Heart left ventricle (tissue), 16 donors: ENCODE results near the gene KIF21B. TPM values are rescaled to one million over a fixed set of nuclear protein-coding genes. Genes with fewer than 3 reads are reported as not detected.

Experiments used
- ATAC-seq, 4 donors: fragments of 200-7000 bp; cut with Tn5 transposase; one replicate each; pipeline ENCODE4 v1.9.1; 2020 to 2022; ENCODE audit warnings: moderate library complexity in 4 of 4, mild to moderate bottlenecking in 3 of 4, moderate number of reproducible peaks in 1 of 4
- DNase-seq, 5 donors: peaks; one replicate each; pipeline ENCODE4 v3.0.0-alpha.2; 2020
- H3K27ac ChIP-seq, 12 donors: fragments of 200-600 bp; sonication (generic) in 4 of 12; one replicate each; pipeline versions ENCODE4 v1.5.0 to v1.8.0; 2016 to 2022; ENCODE audit warnings: mild to moderate bottlenecking in 2 of 12
- H3K27me3 ChIP-seq, 9 donors: fragments of 200-600 bp; sonication (generic) in 2 of 9; one replicate each; pipeline versions ENCODE4 v1.5.1 to v1.8.0; 2016 to 2022; ENCODE audit warnings: mild to moderate bottlenecking in 3 of 9
- H3K36me3 ChIP-seq, 9 donors: fragments of 200-600 bp; sonication (generic) in 2 of 9; one replicate each; pipeline versions ENCODE4 v1.5.0 to v1.8.0; 2018 to 2022; ENCODE audit warnings: mild to moderate bottlenecking in 2 of 9
- H3K4me1 ChIP-seq, 12 donors: fragments of 200-600 bp; sonication (generic) in 4 of 12; one replicate each; pipeline versions ENCODE4 v1.5.0 to v1.8.0; 2016 to 2022; ENCODE audit warnings: mild to moderate bottlenecking in 3 of 12
- H3K4me3 ChIP-seq, 12 donors: fragments of 200-600 bp; sonication (generic) in 4 of 12; one replicate each; pipeline versions ENCODE4 v1.5.0 to v1.8.0; 2017 to 2022; ENCODE audit warnings: mild to moderate bottlenecking in 9 of 12, moderate library complexity in 4 of 12
- H3K9me3 ChIP-seq, 12 donors: fragments of 200-600 bp; sonication (generic) in 4 of 12; one replicate each; pipeline versions ENCODE4 v1.5.0 to v1.8.0; 2016 to 2022; ENCODE audit warnings: mild to moderate bottlenecking in 1 of 12
- POLR2A ChIP-seq, 2 donors: fragments of 450-650 bp; IDR thresholded peaks; one replicate each; pipeline ENCODE4 v1.6.1; 2017; ENCODE audit warnings: antibody characterized with exemption in 2 of 2, mild to moderate bottlenecking in 2 of 2, moderate library complexity in 2 of 2
- WGBS, 4 donors: extraction: QIAGEN DNeasy Blood & Tissue Kit in 2 of 4; methylation state at CpG; one replicate each; pipeline versions ENCODE4 v1.1.5 to v1.1.7; 2013 to 2018; 5-methylcytosine and 5-hydroxymethylcytosine counted together
- intact Hi-C, 10 donors: fragments of 100-400 bp; cut with DNase I; formaldehyde crosslinking; loops; one replicate each; pipeline versions ENCODE4 v1.11.1 to v1.14.2; 2022
- polyA plus RNA-seq, 2 donors: library from polyadenylated mRNA; stranded (reverse); fragments of 200-250 nt; gene quantifications; one replicate each; pipeline ENCODE4 v1.2.3, GENCODE V29; 2013
- total RNA-seq, 9 donors: library from RNA; depleted of rRNA in 2 of 9; stranded (reverse); fragments of >200 nt in 2 of 9; fragmentation: NEBNext Ultra II Directional in 3 of 9; extraction: Animal tissue kit (Norgen Biotek cat#: 25700) in 3 of 9; gene quantifications; one replicate each; pipeline versions ENCODE4 v1.1.0 to v1.2.4, GENCODE V29; 2016 to 2023
- TF ChIP-seq, protein P1 (sequence below), 12 donors: fragments of 200-600 bp; sonication (generic) in 4 of 12; IDR thresholded peaks; one replicate each; pipeline versions ENCODE4 v1.5.0 to v1.8.0; 2018 to 2022; ENCODE audit warnings: antibody characterized with exemption in 12 of 12, mild to moderate bottlenecking in 5 of 12
- donor health status: ischemic (EF 13 %, LVEDD 7.1; RV severe dilation, severe dysfunction).
- donor health status: healthy with polysubstance abuse.
- donor health status: DM: no; HTN: yes; CAD: no.
- donor health status: DM: no; HTN: no; CAD: no.
- donor health status: ischemic (EF 25% LVEDD 6.9; RV normal size, moderate dysfunction).
- donor health status: ischemic (EF 25% LVEDD 5.7; RV mildly dilated, moderate dysfunction).
- donor health status: healthy.
- donor health status: DM: yes; HTN: yes; CAD: no.
- donor health status: ischemic (EF 35%, LVEDD 5.7; RV mildly dilated, moderate dysfunction).
- donor health status: nonischemic (EF 11% LVEDD 7.7; RV severe dilation, severe dysfunction).
- donor health status: DM: yes; HTN: yes; CAD: no.
- donor health status: PGD.
- donor health status: ischemic (EF 29% LVEDD 5.4; RV normal size, mild dysfunction).
- donor health status: nonischemic (EF 23%, LVEDD 6.1; RV moderate dilation, normal function).

KIF21B gene
- total and polyA plus RNA-seq, 11 donors = 0.21 to 3.6 (median 0.46) TPM

DNA sequence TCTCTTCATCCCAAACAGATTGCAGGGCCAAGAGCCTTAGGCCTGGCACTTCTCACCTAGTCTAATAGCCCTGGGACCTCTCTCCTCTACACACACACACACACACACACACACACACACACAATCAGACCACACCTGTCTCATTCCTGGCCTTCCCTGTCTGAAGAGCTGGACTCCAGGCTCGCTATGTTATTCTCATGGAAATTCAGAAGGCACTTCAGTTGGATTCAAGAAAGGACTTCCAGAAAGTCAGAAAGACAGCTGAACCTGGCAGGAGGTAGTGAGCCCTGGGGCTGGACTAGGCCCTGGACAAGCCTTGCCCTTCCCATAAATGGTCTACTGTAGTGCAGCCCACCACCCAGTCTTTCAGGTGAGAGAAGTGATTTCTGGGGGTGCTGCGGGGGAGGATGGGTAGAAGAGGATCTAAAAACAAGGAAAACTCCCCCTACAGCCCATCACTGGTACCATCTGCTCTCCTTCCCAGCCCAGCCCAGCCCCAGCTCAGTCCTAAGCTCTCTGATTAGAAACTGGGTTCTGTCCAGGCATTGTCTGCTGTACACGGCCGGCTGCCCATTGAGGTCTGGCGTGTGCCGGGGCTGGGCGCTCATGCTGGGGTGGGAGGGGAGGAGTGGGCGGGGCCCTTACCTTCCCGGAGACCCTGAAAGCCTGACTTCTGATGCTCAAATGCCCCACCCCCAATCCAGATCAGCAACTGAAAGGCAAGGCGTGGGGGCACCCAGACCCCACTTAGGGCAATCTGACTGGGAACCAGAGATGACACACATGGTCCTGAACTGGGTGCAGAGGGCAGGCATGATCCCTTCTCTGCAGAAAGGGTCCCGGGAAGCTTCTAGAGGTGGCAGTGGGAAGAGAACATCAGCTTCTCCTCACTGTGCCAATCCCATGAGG, 2.5 kb downstream of the KIF21B start:
- ATAC-seq (peak in 1 of 4 donors; percentile 40), DNase-seq (no peak)
- H3K4me3 ChIP-seq = peak overlapping the region in 1 of 12 donors; percentile 75
- intact Hi-C loops = loop anchor here in 1 of 10 donors (10.0 kb wide), 1 partner anchor 396 kb away; the partner anchor contains the start of gene KIF14
- H3K36me3 ChIP-seq = no peaks in the 10 kb centered on the region
- peak overlapping the region in 1 of 12 donors; percentile 83 for H3K27ac ChIP-seq
- peaks cover 0 to 93% (median 18%) of the 10 kb centered on the region in 12 donors for H3K4me1 ChIP-seq
- H3K27me3 ChIP-seq = peaks cover 0 to 5% (median 0%) of the 10 kb centered on the region in 9 donors
- 51 to 98% (median 58%) methylated on average over 4 to 11 of the region's 11 CpGs for WGBS, 4 donors
- no peaks in the 10 kb centered on the region for H3K9me3 ChIP-seq
- TF ChIP-seq, protein P1, sequence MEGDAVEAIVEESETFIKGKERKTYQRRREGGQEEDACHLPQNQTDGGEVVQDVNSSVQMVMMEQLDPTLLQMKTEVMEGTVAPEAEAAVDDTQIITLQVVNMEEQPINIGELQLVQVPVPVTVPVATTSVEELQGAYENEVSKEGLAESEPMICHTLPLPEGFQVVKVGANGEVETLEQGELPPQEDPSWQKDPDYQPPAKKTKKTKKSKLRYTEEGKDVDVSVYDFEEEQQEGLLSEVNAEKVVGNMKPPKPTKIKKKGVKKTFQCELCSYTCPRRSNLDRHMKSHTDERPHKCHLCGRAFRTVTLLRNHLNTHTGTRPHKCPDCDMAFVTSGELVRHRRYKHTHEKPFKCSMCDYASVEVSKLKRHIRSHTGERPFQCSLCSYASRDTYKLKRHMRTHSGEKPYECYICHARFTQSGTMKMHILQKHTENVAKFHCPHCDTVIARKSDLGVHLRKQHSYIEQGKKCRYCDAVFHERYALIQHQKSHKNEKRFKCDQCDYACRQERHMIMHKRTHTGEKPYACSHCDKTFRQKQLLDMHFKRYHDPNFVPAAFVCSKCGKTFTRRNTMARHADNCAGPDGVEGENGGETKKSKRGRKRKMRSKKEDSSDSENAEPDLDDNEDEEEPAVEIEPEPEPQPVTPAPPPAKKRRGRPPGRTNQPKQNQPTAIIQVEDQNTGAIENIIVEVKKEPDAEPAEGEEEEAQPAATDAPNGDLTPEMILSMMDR (IDR thresholded peaks at IDR 0.05) = peak in 5 of 12 donors; percentile 17 to 29 (median 26)
- no peak for TF ChIP-seq POLR2A (IDR thresholded peaks at IDR 0.05)

DNA sequence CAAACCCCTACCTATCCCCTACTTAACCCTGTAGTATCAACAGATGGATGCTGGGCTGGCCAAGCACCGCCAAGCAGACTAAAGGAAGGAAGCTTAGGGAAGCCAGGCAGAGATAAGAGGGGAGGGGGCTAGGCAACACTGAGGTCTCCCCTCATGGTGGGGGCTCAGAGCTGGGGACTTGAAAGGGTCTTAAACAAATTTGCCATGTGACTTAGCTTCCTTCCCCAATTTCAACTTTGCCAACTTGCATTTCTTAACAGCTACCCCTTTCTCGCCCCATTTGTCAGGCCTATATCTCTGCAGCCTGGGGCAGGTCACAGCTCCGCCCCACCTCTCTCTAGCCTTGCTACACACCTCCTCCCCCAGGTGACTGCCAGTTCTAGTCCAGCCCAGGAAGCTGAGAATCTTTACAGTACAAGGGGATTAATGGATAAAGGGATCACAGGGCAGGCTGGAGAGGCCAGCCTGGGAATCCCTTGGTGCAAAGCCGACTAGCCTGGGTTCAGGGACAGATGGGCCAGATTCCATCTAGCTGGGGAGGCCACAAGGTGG, 3.4 kb downstream of the KIF21B start:
- intact Hi-C loops = loop anchor here in 1 of 10 donors (10.0 kb wide), 1 partner anchor 395 kb away; the partner anchor contains the start of gene KIF14
- TF ChIP-seq POLR2A (IDR thresholded peaks at IDR 0.05) = no peak
- ATAC-seq (no peak), DNase-seq (no peak)
- Histone ChIP-seq H3K4me1 (peaks cover 0 to 93% (median 24%) of the 10 kb centered on the region in 12 donors), H3K36me3 (no peaks in the 10 kb centered on the region), H3K4me3 (no peak overlapping the region), H3K9me3 (no peaks in the 10 kb centered on the region), H3K27ac (peak overlapping the region in 1 of 12 donors; percentile 83), H3K27me3 (peaks cover 0 to 5% (median 0%) of the 10 kb centered on the region in 9 donors)
- 63 to 90% (median 78%) methylated on average over 4 of the region's 4 CpGs for WGBS, 4 donors

DNA sequence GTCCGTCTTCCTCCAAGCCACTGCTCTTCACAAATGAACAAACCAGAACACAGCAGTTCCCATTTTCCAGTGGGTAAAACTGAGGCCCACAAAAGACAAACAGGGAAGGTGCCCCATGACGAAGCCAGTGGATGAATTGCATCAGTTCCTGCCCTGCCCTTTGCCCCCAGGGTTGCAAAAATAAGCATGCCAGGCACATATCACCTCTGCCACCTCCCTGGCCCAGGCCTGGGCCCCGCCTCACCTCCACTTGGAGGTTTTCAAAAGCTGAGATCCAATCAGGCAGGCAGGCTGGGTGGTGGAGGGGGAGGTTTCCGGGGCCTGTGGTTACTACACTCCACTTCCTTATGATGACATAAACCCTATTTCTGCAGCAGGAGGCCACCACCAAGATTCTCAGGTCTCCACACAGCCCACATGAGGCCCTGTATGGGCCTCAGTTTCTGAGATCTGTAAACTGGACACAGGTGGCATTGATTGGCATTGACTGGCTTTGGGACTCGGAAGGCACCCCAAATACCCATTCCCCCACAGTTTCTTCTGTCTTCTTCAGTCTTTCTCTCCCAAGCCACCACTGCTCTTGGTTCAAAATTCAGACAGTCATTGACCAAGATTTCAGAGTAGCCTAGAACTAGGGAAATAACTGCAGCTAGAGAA, 4.1 kb downstream of the KIF21B start:
- 74 to 85% (median 79%) methylated on average over 5 of the region's 5 CpGs for WGBS, 4 donors
- DNase-seq = peak; percentile 40 to 81 (median 58)
- Histone ChIP-seq H3K4me1 (peaks cover 0 to 93% (median 29%) of the 10 kb centered on the region in 12 donors), H3K27ac (peak overlapping the region in 1 of 12 donors; percentile 83), H3K4me3 (no peak overlapping the region), H3K36me3 (no peaks in the 10 kb centered on the region), H3K9me3 (no peaks in the 10 kb centered on the region), H3K27me3 (peaks cover 0 to 5% (median 0%) of the 10 kb centered on the region in 9 donors)
- TF ChIP-seq, protein P1 (IDR thresholded peaks at IDR 0.05) = no peak
- TF ChIP-seq POLR2A (IDR thresholded peaks at IDR 0.05) = no peak
- intact Hi-C loops = no loop called here
- ATAC-seq = peak; percentile 12 to 57 (median 36)

DNA sequence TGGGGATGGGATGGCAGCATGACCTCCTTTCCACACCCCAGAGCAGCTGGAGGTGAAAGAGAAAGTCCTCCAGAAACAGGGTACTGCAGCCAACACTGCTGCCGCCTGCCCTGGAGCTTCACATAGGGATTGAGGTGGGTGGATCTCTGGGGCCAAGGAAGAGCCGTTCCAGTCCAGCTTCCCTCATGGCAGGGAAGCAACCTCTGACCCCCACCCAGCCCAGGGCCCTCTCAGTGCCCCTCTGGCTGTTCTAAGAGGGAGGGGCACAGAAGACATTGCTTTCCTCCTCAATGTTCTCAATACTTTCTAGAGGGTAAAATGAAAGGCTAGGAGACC, 5.7 kb downstream of the KIF21B start:
- no peak overlapping the region for H3K27ac ChIP-seq
- intact Hi-C loops = no loop called here
- DNase-seq (no peak), ATAC-seq (no peak)
- no peak overlapping the region for H3K4me3 ChIP-seq
- H3K27me3 ChIP-seq = peaks cover 0 to 13% (median 0%) of the 10 kb centered on the region in 9 donors
- no peaks in the 10 kb centered on the region for H3K36me3 ChIP-seq
- WGBS, 4 donors = 71 to 85% (median 79%) methylated on average over 2 of the region's 2 CpGs
- no peaks in the 10 kb centered on the region for H3K9me3 ChIP-seq
- H3K4me1 ChIP-seq = peaks cover 0 to 99% (median 27%) of the 10 kb centered on the region in 12 donors
- TF ChIP-seq, protein P1 (IDR thresholded peaks at IDR 0.05) = no peak
- no peak for TF ChIP-seq POLR2A (IDR thresholded peaks at IDR 0.05)
